ENCODE data around the gene RFX8.
A peak's percentile ranks its signal among the peaks of the same experiment; 100 is the strongest.
"Not testable (repeated sequence)": the region's sequence is repeated elsewhere in the genome, so short reads cannot be mapped to it uniquely, and the experiment has no call there.

RFX8 gene

DNA sequence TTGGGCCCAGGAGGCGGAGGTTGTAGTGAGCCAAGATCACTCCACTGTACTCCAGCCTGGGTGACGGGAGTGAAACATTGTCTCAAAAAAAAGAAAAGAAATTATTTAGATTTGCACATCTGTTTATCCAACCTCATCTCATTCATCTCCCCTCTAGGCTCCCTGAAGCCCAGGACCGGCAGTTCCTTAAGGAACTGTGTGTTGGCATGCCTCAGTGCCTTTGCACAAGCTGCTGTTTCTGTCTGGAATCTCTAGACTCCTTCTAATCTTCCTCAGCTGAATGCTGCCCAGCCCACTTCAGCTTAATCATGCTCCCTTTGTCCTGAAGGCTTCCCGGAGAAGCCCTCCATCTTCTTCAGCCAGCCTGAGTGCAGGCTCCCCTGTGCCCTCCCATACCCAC lies 10.9 kb upstream of the RFX8 start:
- DNase-seq = no peak

DNA sequence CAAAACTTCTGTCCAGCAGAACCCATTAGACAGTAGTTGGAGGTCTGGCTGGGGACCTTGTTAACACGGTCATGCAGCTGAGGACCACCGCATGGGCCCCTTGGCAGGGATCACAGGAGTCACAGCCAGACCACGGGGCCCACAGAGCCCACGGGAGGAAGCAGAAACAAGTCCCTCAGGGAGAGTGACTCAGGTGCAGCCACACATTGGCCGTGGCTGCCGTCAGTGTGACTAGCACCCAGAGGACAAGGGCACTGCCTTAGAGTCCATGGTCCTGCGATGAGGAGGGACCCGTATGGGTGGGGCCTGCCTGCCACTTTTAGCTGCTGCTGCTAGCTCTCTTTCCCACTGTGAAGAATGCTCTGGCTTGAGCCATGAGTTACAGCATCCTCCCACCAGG lies 5.9 kb upstream of the RFX8 start:
- DNase-seq = no peak

DNA sequence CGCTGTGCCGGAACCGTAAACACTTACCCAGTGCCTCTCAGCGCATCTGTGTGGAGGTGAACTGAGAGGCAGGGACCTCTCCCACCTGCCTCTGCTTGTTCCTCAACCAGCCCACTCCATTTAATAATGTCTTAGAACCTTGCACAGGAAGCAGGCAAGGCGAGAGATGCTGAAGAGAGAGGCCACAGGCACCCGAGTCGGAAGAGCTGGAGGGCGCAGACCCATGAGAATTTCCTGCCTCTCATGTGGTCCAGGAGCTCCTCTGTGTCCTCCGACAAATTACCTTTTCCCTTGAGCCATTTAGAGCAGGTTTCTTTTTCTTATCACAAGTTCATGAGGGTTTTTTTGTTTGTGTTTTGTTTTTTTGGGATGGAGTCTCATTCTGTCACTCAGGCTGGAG lies 4.9 kb upstream of the RFX8 start:
- DNase-seq = no peak

DNA sequence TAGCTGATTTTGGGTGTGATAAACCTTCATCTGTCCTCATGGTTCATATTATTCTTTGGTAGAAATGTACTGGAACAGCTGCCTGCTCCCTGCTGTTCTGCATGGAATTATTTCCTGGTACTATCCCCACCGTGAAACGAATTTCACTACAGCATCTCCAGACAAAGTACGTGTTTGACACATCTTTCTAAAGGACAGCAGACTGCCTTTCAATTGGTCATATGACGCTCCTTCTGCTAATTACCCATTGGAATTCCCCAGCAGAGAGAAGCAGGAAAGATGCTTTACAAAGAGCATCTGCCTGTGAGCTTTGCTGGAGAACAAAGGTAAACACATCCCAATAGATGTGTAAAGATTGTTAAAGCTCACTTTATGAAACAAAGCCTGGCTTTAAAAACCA lies 4.4 kb upstream of the RFX8 start:
- DNase-seq = no peak

DNA sequence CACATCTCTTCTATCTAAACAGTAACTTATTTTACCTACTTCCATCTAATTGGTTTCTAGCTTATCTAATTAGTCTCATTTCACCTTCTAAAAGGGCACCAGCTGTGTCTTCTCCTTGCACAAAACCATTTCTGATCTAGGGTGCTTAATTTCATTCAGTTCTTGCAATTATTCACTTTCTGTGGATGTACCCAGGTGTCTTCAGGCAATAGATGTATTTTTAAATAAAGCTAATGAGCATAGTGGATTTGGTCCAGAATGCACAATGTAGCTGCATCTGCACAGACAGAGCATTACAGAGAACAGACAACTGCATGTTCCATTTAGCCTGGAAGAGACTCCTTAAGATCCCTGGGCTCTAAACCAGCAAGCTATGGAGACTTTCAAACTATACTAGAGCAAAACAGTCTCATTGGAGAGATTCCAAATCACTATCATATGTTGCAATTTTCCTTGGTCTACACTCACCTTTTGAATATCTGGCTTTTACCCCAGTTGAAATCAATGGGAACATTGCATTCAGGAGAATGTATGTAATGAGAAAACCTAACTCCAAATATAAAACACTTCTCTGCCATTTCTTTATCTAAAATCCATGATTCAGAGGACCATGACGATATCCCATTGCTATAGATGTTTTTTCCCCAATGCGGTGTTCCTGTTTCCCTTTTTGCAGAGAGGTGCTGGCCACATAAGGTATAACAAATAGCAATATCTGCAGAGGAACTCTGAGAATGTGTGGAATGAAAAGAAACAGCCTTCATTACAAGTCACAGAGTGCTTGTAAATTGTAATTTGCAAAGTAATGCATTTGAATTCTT lies 3.5 kb upstream of the RFX8 start:
- DNase-seq = no peak

DNA sequence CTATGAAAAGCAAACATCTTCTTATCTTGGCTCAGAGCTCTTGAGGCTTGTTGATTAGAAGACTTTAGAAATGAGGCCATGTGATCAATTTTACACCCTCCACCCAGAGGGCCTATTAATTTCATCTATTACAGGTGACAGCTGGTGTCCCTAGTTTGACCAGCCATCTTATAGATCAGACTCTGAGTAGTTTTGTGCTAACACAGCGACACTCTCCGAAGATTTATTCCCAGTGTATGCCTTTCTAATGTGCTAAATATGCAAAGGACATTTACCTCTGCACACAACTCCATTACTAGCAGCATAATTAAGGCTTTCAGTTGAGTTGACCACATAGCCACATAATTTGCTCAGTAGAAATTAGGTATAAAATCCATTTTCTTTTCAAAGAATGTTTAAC lies 2.6 kb upstream of the RFX8 start:
- no peak for DNase-seq

DNA sequence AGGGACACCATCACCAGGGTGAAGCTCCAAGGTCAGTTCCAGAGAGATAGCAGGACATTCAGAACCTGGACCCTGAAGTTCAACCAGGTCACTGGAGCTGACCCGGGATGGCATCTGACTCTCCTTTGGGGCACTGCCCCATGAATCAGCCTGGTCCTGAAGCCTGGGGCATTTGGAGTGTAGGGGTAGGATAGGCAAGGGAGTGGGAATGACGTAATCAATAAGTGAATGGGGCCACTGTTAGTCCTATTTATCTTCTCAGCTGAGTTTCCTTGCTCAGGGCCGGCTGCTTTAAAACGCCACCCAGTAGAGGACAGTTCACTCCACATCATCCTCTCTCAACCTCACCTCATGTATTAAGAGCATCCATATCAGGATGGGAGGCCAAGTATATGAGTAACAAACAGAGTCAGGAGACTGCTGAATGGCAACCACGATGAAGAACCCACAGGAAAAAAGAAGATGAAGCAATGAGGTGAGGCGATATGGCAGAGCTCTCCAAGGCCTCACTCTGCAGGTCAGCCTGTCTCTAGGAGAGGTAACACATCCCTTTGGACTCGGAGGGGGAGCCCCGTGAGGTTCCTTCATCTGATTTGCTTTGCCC lies 1.8 kb upstream of the RFX8 start:
- DNase-seq = no peak

DNA sequence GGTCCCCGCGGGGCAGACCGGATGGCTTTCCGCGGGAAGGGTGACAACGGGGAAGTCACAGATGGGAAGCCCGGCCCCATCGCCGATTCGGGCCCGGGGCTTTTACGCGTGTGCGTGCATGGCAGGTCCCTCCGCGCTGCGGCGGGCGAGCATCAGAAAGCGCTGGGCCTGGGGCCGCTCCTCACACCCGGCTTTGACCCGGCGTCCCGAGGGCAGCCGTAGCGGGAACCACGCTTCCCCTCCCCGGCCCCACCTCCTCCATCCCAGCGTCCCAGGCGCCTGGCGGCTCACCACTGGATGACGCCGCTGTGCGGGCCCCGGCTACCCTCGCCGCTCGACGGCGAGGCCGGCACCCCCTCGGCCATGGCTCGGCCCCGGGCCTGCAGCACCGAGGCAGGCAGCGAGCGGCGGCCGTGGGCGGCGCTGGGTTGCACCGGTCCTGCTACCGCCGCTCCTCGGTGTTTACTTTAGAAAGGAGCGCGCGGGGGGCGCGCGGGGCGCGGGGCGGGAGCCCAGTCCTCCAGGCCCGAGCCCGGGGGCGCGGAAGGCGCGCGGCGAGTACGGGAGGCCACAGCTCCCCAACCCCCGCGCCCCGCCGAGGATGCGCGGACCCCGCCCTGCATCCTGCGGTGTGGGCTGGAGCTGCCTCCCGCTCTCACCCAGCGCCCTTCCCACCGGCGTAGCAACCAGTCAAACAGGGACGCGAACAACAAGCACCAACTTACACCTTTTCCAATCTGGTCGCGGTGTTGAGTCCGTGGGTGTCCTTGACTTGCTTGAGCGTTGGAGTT lies 806 bp downstream of the RFX8 start:
- DNase-seq = no peak

DNA sequence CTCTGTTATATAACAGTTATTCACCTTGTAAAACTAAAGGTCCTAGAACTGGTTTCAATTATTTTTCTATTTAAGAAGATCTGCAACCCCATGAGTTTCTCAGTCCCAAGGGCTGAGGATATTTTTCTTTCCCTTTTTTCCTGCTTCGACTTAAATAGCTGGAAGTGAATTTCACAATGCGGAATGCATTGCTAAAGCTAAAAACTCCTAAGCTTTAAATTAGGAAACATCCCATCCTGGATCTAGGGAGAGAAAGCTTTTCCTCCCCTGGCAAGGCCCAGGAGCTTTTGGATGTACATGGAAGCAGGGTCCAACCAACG lies 1.4 kb downstream of the RFX8 start:
- DNase-seq = no peak

DNA sequence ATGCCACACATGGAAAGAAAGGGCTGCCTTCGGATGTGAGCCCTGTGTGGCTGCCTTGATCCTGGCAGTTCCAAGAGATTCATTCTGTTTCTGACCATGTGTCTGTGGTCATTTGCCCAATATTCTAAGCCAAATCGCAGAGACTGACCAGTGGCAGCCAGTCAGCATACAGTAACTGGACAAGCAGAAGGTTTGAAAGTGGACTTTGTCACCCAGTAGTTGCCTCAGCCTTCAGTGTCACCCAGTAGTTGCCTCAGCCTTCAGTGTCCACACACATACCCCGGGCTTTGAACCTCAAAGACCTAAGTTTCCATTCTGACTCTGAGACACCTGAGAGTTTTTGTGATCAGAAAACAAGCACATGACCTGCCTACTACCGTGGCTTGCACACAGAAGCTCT lies 5.0 kb downstream of the RFX8 start:
- no peak for DNase-seq

DNA sequence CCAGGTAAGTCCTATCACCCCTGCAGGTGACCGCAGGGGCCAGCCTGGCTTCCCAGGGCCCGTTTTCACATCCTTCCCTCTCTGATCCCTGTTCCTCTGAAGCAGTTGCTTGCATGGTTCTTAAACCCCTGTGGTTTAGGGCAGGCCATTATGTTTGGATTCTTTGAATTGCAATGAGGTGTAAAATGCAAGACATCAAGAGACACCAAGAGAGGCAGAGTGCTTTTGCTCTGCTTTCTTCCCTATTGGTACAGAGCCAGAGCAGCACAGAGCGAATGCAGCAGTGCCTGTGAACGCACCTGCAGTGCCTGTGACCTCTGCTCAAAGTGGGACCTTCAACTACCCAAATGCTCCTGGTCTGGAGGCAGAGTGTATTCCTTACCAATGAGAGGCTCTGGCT lies 7.6 kb downstream of the RFX8 start:
- DNase-seq = no peak

DNA sequence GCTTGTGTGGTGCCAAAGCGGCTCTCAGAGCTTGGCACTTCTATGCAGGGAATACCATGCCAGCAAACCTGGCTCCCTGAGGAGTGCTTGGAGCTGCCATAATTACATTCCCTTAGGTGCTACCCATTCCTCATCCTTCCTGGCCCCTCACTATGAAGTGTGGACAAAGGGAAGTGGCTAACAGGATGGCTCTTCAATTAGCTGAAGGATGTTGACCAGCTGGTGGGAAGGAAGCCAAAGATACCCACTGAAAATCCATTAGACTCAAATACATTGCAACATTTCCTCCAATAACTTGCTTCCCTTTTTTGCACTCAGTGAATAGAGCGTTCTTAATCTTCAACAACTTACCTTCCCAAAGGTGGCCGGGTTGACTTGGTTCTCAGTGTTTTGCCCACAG lies 8.5 kb downstream of the RFX8 start:
- DNase-seq = no peak

DNA sequence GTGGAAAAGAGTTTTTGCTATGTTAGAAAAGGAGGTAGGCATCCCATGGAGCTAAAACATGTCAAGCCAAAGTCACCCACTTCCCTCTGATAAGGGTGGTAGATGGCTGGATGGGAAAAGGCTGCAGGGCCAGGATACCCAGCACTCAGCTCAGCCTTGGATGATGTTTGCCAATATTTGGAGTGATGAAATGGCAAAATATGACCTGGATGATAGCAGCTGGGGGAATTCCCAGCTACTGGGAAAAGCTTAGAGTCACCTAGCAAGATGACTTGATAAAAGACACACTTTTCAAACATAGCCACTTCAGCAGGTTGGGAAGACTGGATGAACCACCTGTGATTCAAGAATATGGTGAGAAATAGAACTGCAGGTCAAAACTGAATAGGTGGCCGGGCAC lies 10.1 kb downstream of the RFX8 start:
- no peak for DNase-seq

DNA sequence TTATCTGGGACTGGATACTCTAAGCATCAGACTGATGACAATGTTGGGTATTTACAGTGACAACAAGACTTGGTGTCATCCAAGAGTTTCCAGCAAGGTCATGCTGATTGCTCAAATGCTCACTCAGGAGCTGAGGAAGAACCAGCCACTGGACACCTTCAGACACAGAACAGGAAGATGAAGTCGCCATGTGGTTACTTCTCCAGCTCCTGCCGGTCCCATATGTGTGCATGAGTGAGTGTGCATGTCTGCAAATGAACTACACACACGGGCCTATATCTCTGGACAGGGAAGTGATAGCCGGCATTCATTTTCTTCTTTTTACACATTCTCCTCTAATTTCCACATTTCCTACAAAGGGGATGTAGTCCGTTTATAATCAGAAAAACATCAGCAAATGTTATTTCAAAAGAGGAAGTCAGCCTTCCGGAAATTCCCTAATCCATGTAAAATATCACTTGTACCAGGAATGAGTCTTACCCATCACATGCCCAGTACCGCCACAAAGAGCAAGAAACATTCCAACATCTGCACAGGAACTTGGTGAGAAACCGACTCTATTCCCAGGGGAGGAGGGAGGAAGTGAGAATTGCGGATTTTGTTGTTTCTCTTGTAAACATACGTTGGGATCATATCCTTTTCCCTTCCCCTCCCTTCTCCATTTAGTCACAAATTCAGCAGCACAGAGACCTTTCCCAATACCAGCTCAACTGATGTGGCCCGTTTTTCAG lies 10.8 kb downstream of the RFX8 start:
- peak; percentile 29 for DNase-seq

DNA sequence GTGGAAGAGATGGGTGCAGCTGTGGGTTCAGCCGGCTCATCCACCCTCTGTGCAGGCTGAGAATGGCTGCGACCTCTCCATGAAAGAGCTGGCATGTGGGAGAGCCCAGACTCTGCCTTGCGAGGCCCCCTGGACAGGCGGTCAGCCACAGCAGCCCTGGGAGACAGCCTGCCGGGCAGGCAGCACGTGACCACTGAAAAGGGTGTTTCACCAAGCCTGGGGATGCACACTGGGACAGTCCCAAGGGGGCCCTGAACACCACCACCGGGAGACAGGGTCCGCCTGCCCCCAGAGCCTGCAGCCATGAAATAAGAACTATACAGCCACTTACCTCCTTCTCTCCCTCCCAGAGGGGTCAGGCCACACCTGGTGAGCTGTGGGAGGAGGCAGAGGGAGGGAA lies 11.5 kb downstream of the RFX8 start:
- DNase-seq = no peak

DNA sequence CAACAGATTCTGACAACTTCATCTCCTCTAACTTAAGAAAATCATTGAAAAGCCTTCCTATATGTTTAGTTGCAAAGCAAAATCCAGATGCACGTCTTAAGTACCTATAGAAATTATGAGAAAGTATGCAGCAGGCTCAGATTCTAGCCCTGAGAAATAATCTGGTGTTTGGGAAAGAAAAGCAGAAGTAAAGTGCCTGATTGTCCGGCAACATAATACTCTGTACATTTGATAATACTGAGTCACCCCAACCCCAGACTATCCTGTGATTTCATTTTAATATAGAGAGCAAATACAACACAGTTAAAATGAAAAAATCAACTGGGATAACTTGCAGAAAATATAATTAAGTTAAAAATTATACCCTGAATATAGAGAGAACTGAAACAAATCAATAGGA lies 13.5 kb downstream of the RFX8 start:
- no peak for DNase-seq

DNA sequence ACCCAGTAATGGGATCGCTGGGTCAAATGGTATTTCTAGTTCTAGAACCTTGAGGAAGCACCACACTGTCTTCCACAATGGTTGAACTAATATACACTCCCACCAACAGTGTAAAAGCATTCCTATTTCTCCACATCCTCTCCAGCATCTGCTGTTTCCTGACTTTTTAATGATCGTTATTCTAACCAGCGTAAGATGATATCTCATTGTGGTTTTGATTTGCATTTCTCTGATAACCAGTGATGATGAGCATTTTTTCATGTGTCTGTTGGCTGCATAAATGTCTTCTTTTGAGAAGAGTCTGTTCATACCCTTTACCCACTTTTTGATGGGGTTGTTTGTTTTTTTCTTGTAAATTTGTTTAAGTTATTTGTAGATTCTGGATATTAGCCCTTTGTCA lies 20.5 kb downstream of the RFX8 start:
- DNase-seq = not testable (repeated sequence)

DNA sequence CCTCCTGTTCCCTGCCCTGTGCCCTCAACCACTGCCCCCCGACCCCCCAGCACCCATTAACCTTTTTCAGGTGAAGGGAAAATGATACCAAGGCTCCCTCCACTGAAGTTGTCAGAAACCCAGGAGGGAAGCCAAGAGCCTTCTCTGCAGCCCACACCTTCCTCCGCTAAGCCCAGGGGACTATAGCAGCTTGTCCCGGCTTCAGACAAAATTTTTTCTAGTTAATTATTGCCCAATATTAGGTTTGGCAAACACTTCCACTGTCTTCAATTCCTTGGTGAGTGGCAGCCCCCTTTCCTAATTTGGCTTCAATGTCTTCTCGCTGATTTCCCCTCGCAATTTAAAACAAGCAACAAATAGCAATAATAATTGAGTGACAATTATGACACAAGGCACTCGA lies 23.9 kb downstream of the RFX8 start:
- no peak for DNase-seq

DNA sequence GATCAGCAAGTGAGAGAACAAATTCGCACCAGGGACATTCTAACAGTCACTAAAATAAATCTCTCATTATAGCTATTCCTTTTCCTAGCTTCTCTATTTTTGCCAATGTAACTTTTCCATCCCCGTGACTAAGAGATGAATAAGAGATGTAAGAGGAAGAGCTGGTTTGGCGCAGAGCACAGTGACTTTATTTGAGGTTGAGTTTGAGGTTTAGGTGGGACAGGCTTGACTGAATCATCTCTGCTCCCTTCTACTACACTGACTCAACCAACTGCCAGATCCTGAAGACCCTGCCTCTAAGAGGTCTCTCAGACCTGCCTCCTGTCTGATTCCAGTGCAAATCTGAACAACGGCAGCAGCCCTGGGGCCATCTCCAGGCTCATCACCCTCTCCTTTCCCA lies 28.0 kb downstream of the RFX8 start:
- no peak for DNase-seq

DNA sequence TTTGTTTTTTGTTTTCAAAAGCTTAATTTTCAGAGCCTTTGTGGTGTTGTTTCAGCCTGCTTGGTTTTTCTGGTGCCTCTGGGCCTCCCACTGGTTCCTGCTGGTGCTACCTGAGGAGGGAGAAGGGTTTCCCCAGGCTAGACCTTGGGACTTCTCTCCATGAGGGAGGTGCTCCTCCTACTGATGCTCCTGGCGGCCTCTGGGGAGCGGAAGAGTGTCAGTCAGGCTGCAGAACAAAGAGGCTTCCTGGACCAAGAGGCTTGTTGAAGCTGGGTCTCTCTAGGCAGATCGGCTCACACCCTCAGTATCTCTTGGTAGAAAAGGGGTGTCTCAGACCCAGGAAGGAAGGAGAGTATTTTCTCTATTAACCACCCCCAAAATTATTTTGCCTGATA lies 32.2 kb downstream of the RFX8 start:
- no peak for DNase-seq

DNA sequence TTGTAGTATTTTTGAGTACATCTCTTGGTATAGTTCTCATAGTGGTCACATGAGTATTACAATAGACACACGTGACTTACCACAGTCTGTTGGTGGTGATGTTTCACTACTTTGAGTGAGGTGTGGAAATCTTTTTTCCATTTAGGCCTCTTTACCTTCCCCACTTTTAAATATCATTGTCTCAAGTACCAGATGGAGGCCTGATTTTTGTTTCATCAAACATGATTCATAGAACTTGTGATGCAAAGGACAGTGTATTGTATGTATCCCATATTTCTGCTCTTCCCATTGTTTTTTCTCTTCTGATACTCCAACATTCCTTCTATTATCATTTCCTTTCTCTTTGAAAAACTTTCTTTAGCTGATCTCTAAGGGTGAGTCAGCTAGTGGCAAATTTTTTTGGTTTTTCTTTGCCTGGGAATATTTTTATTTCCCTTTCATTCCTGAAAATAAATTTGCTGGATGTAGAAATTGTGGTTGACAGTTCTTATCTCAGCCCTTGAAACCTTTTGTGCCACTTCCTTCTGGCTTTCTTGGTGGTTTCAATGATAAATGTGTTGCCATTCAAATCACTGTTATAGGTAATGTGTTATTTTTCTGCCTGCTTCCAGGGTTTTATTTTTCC lies 32.8 kb downstream of the RFX8 start:
- DNase-seq = peak; percentile 69

DNA sequence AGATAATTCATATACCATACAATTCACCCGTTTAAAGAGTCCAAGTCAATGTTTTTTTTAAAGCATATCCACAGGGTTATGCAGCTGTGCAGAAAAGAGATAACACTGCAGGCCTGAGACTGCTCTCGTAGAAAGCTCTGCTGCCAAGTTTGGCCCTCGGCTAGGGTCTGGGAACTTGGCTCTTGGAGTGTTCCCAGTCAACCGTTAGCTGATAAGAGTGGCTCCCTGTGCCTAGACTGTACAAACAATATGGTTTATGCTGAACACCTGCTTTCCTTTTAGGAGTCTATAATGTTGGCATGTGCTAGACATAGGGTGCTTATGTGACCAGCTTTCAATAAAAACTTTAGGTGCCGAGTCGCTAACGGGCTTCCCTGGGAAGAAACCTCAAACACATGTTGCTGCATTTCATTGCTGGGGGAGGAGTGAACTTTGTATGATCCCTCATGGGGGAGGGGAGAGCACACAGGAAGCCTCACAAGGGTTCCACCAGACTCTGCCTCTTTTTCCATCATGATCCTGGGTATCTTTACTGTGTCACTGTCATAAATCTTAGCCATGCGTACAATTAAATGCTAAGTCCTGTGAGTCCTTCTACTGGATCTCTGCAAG lies 34.7 kb downstream of the RFX8 start:
- DNase-seq = no peak

DNA sequence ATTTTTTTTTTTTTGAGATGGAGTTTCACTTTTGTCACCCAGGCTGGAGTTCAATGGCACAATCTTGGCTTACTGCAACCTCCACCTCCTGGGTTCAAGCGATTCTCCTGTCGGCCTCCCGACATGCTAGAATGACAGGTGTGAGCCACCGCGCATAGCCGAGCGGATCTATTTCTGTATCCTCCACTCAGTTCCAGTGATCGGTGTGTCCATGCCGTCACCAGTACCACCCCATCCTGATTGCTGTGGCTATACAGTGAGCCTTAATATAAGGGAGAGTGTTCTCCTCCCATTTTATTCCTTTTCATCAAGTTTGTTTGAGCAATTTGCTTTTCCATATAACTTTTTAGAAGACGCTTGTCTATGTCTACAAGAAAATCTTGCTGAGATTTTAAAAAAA lies 35.2 kb downstream of the RFX8 start:
- DNase-seq = no peak

All from kidney glomerular epithelial cell (primary cell).